Fibroblast of skin of abdomen (primary cell): ENCODE data around the gene ZNF333. TPM values are rescaled to one million over a fixed set of nuclear protein-coding genes. Genes with fewer than 3 reads are reported as not detected.
A peak's percentile ranks its signal among the peaks of the same experiment; 100 is the strongest.

Experiments used
- DNase-seq: peaks from one replicate; pipeline ENCODE4 v3.0.0-alpha.2; 2013
- polyA plus RNA-seq, 2 experiments: library from polyadenylated mRNA; unstranded; fragments of 120-200 nt; gene quantifications; one replicate each; pipeline ENCODE4 v1.2.1, GENCODE V29; 2013; ENCODE audit not compliant: insufficient read length in 2 of 2

Gene ZNF333
- polyA plus RNA-seq (2013, experiment 1 of 2; ENCODE audit: insufficient read length): 11.0 TPM
- 11.4 TPM for polyA plus RNA-seq (2013, experiment 2 of 2; ENCODE audit: insufficient read length)

- peak; percentile 91 for DNase-seq
Observed at GRCh38 chr19:14689598-14690503, at the start of gene ZNF333. Gene ZNF333 (plus strand): TSS chr19:14690048. CDS start chr19:14693492, 3,444 bp downstream.

GRCh38 chr19:14648506-14648905 lies 41.3 kb upstream of the ZNF333 start:
- no peak for DNase-seq

GRCh38 chr19:14649020-14649419 lies 40.8 kb upstream of the ZNF333 start:
- no peak for DNase-seq

- no peak for DNase-seq
Observed at GRCh38 chr19:14650161-14650560, 39.7 kb upstream of the ZNF333 start.

GRCh38 chr19:14654786-14655560 lies 34.9 kb upstream of the ZNF333 start:
- no peak for DNase-seq

- DNase-seq: no peak
Observed at GRCh38 chr19:14655726-14656125, 34.1 kb upstream of the ZNF333 start.

- DNase-seq: no peak
Observed at GRCh38 chr19:14659874-14660489, 29.9 kb upstream of the ZNF333 start.

GRCh38 chr19:14661372-14661924 lies 28.4 kb upstream of the ZNF333 start:
- DNase-seq: no peak

GRCh38 chr19:14669940-14670339 lies 19.9 kb upstream of the ZNF333 start:
- no peak for DNase-seq

- no peak for DNase-seq
Observed at GRCh38 chr19:14670408-14670807, 19.4 kb upstream of the ZNF333 start.

GRCh38 chr19:14672188-14672872 lies 17.5 kb upstream of the ZNF333 start:
- no peak for DNase-seq

GRCh38 chr19:14673088-14673487 lies 16.8 kb upstream of the ZNF333 start:
- no peak for DNase-seq

- DNase-seq: peak; percentile 1
Observed at GRCh38 chr19:14674764-14675163, 15.1 kb upstream of the ZNF333 start, which contains the start of gene ADGRE3. Gene ADGRE3 (minus strand): TSS chr19:14674844. CDS start chr19:14674770, 74 bp downstream.

GRCh38 chr19:14676762-14677161 lies 13.1 kb upstream of the ZNF333 start:
- no peak for DNase-seq

- no peak for DNase-seq
Observed at GRCh38 chr19:14677464-14677863, 12.4 kb upstream of the ZNF333 start.

GRCh38 chr19:14678199-14678598 lies 11.6 kb upstream of the ZNF333 start:
- DNase-seq: no peak

- DNase-seq: no peak
Observed at GRCh38 chr19:14682084-14682483, 7.8 kb upstream of the ZNF333 start.

- DNase-seq: no peak
Observed at GRCh38 chr19:14683439-14683838, 6.4 kb upstream of the ZNF333 start.

- DNase-seq: no peak
Observed at GRCh38 chr19:14686411-14686810, 3.4 kb upstream of the ZNF333 start.

GRCh38 chr19:14694641-14695266 lies 4.9 kb downstream of the ZNF333 start:
- DNase-seq: no peak

GRCh38 chr19:14695471-14695870 lies 5.6 kb downstream of the ZNF333 start:
- no peak for DNase-seq
